NCI-H2196 treated with DMSO at 0.1 percent for 48 hours (cell line): Measurements from ENCODE around the gene KCNJ6.

ENCODE experiments used
- DNase-seq: peaks from one replicate; lab custom pipeline; 2025; ENCODE audit not compliant: unreplicated experiment; lab: John Stamatoyannopoulos, UW

Gene KCNJ6

DNA sequence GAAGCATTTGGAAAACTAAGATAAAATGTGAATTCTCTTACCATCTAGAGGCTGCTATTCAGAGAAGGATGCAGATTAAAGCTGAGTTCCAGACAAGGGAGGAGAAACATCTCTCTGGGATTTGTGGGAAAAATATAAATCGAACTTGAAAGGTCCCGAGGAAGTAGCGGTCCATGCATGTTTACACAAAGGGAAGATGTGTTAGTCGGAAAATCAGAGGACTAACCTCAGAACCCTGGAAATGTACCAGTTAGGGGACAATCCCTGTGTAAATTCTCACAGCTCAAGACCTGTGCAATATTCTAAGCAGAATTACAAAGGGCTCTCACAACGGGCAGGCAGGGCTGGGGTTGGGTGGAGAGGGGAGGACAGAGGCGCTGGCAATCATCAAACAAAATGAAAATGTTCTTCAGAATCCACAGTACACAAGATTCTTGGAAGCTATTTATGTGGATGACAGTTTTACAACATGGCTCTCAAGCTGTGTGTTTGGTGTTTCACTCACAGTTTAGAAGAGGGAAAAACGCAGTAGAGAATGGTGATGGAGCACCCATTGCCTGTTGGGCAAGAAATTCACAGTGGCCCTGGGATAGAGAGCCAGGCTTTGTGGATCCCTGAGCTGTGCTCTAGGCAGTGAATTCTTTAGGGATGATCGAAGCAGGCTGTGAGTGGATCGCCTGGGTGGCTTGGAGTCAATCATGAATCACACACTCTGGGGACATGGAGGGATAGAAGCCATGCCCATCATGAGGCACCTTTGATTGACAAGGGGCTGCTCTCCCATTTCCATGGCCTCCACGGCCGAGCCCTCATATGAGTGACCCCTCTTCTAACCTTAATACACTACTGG, 47.6 kb downstream of the KCNJ6 start:
- DNase-seq = no peak

DNA sequence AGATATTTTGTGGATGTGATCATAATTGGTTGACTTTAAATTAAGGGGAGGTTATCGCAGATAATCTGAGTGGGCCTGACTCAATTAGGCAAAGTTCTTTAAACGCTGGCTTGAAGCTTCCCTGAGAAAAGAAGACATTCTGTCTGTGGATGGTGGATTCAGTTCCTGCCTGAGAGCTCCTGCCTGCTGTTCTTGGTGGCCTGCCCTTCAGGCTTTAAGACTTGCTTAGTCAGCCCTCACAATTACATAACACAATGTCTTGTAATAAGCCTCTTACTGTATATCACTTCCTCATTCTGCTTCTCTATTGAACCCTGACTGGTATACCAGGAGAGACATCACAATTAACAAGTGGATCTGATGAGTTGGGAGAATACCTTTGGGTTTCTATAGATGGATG, 50.2 kb downstream of the KCNJ6 start:
- no peak for DNase-seq

GRCh38 chr21:37865156-37865555, 51.1 kb downstream of the KCNJ6 start:
- no peak for DNase-seq

GRCh38 chr21:37863842-37864241, 52.4 kb downstream of the KCNJ6 start:
- no peak for DNase-seq

DNA sequence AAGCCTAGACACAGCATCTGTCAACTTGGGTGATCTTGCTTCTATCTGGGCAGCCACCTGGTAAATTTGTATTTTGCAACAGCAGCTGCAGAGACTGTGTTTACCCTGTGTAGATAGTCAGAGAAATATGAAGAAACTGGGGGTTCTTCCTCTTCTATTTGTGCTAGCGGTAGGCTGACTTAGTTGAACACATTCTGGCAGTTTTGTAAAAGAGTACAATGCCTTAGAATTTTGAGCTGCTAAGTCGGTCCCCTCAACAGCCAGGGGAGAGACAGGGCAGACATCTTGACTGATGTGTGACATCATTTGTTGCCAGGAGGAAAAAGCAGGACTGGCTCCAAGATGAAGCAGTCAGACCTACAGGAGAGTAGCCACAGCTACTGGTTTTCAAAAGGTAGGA, 53.7 kb downstream of the KCNJ6 start:
- peak; percentile 25 for DNase-seq

DNA sequence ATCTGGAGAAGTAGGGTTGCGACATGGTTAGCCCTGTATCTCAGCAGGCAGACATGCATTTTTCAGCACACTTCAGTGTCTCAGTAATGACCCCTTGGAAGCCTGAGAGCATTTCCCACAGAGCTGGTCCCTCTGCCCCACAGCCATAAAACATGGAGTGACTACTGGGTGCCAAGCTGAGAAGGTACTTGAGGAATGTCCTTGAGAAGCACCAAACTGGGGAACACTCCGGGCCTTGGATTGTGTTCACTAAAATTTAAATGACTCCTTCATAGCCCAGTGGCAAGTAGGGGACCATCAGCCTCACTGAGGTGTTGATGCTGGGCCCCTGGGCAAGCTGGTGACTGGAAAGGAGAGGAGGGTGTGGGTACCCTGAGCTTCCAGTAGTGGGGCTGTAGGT, 54.7 kb downstream of the KCNJ6 start:
- no peak for DNase-seq

DNA sequence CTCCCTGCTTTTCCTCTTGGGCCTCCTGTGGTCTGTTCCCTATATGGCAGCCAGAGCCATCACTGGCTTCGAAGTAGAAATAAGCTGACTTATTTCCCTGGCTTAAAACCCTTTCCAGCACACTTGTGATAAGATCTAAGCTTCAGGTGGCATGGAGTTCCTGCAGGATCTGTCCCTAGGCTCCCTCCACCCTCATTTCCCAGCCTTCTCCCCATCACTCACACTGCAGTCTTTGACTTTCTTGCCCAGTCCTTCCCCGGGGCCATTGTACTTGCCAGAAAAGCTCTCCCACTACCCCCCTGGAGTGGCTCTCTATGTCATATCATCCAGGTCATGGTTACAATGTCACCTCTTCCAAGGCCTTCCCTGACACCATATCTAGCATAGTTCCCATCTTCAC, 55.8 kb downstream of the KCNJ6 start:
- DNase-seq = no peak

GRCh38 chr21:37855647-37856625, 60.3 kb downstream of the KCNJ6 start:
- no peak for DNase-seq

GRCh38 chr21:37855271-37855646, 61.0 kb downstream of the KCNJ6 start:
- DNase-seq = no peak

- DNase-seq = no peak
Measured at GRCh38 chr21:37849506-37850102, 66.7 kb downstream of the KCNJ6 start.

- DNase-seq = no peak
Measured at GRCh38 chr21:37848721-37849490, 67.4 kb downstream of the KCNJ6 start.

- no peak for DNase-seq
Measured at GRCh38 chr21:37845535-37845934, 70.7 kb downstream of the KCNJ6 start.

GRCh38 chr21:37843191-37843590, 73.1 kb downstream of the KCNJ6 start:
- no peak for DNase-seq

GRCh38 chr21:37842163-37842919, 73.9 kb downstream of the KCNJ6 start:
- DNase-seq = no peak

- no peak for DNase-seq
Measured at GRCh38 chr21:37837381-37837780, 78.9 kb downstream of the KCNJ6 start.

- no peak for DNase-seq
Measured at GRCh38 chr21:37835481-37835880, 80.8 kb downstream of the KCNJ6 start.

DNA sequence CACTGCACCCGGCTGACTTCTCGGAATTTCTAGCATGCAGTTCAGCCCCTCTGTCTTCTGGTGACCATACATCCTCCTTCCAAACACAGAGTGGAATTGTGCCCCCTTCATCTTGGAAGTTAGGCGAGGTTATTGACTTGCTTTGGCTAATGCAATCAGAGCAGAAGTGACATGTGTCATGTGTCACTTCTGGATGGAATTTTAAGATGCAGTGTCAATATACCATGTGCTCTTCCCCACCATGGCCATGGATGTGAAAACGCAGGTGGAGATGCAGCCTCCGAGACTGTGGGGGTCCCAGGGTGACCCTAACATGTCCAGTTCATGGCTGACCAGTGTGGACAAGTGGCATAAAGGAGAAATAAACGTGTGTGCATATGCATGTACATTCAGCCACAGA, 83.0 kb downstream of the KCNJ6 start:
- DNase-seq = no peak

DNA sequence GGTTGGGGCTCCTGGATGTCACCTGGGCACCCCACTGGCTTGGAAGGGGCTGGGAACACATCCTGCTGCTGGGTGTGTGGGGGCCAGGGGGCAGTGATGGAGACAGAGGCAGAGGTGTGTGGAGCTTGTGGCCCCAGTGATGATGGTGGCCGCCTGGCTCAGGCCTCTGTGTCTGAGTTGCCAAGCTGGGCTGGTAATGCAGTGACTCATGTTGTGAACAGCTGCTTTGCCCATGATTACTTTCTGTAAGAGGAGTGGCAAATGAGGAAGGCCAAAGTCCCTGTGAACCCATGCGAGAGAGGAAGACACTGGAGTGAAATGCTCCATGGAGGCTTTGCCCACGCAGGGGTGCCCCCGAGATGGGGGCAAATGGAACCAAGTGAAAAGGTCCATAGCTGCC, 86.8 kb downstream of the KCNJ6 start:
- no peak for DNase-seq

GRCh38 chr21:37828991-37829390, 87.3 kb downstream of the KCNJ6 start:
- no peak for DNase-seq

- no peak for DNase-seq
Measured at GRCh38 chr21:37828556-37828955, 87.7 kb downstream of the KCNJ6 start.
